GM21528 (cell line): ENCODE measurements around the gene CNOT3.

Experiments used
- ATAC-seq: cut with Tn5 transposase; IDR thresholded peaks from one replicate; pipeline ENCODE4 v1.9.1; 2021; ENCODE audit warnings: mild to moderate bottlenecking, moderate library complexity; ENCODE audit not compliant: unreplicated experiment, low FRiP score

Gene CNOT3

GRCh38 chr19:54115109-54116063, 22.2 kb upstream of the CNOT3 start, which contains the start of the genes PRPF31 and TFPT:
Gene PRPF31, plus strand, starts transcription at chr19:54115754. Its CDS starts 2,525 bp downstream, at chr19:54118279.
Gene TFPT, minus strand, starts transcription at chr19:54115657. Its CDS starts 388 bp downstream, at chr19:54115269.
- peak; percentile 68 for ATAC-seq

- no peak for ATAC-seq
Observed at GRCh38 chr19:54121259-54121658, 16.3 kb upstream of the CNOT3 start.

- no peak for ATAC-seq
Observed at GRCh38 chr19:54123682-54124081, 13.9 kb upstream of the CNOT3 start.

- no peak for ATAC-seq
Observed at GRCh38 chr19:54124393-54124792, 13.2 kb upstream of the CNOT3 start.

- ATAC-seq = no peak
Observed at GRCh38 chr19:54125713-54126112, 11.8 kb upstream of the CNOT3 start.

- ATAC-seq = no peak
Observed at GRCh38 chr19:54127688-54128440, 9.7 kb upstream of the CNOT3 start.

DNA sequence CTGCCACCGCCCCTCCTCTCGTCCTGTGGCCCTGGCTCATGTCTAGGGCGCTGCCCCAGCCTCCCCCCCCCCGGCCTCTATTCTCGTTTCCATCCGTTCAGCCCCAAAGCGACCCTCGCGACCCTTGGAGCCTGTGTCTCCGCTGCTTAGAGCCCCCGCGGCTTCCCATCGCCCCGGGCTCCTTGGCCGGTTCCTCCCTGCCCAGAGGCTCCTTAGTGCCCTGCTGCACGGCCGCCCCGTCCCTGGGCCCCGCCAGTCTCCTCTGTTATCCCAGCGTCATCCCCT, 9.2 kb upstream of the CNOT3 start:
- ATAC-seq = no peak

DNA sequence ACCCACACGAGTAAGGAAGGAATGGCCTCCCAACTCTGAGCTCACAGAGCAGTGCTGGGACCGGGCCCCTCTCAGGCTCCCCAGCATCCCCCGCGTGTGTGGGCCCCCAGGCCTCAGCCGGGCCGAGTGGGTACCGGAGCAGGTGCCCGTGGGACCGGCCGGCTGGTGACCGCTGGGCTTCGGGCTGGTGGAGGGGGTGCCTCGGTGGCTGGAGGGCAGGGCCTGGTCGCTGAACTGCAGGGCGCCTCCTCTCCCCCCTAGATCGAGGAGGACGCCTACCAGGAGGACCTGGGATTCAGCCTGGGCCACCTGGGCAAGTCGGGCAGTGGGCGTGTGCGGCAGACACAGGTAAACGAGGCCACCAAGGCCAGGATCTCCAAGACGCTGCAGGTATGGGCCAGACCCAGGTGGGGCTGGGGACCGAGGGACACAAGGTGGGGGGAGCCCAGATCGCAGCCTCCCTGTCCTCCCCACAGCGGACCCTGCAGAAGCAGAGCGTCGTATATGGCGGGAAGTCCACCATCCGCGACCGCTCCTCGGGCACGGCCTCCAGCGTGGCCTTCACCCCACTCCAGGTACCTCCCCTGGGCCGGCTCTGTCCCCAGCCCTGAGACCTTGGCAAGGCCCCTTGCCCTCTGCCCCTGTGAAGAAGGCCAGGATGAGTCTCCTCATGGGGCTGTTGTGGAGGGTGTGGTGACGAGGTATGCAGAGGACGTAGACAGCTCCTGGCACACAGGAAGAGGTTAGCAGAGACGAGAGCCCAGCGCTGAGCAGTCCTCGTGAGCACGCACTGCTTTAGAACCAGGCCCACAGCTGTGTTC, 8.6 kb upstream of the CNOT3 start:
- ATAC-seq = no peak

DNA sequence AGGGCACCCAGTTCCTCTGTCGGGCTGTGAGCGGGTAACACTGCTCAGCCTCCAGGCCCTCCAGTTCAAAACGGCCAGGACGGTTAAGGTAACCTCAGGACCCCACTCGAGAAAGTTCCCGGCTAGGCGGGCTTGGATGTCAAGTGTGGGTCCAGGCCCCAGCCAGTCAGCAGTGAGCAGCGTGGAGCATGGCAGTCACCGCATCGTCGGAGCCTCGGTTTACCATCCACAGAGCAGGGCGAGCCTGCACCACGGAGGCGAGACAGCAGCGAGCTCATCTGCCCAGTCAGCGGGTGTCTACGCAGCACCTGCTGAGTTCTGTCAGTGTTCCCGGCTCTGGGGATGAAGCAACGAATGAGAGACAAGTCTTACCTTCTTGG, 8.0 kb upstream of the CNOT3 start:
- no peak for ATAC-seq

DNA sequence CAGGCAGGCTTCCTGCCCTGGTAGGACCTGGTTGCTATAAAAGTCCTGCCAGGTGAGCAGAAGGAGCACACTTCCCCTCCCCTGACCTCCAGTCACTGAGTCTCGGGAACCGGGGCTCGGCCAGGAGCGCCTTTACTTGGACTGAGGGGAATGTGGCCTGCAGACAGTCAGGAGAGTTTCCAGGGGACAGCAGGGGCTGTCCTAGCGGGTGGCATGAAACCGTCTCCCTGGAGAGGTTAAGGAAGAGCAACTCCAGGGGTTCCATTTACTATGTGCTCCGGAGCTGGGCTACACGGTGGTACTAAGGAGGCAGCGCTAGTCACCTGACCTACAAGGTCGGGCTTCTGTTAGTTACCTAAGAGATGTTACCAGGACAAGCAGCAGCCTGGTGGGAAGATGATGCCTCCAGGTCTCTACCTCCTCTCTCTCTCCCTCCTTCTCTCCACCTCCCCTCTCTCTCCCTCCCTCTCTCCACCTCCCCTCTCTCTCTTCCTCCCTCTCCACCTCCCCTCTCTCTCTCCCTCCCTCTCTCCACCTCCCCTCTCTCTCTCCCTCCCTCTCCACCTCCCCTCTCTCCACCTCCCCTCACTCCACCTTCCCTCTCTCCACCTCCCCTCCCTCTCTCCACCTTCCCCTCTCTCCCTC, 4.1 kb upstream of the CNOT3 start:
- no peak for ATAC-seq

- no peak for ATAC-seq
Observed at GRCh38 chr19:54133957-54134590, 3.5 kb upstream of the CNOT3 start.

- peak; percentile 0 for ATAC-seq
Observed at GRCh38 chr19:54136086-54136863, 1.3 kb upstream of the CNOT3 start.

GRCh38 chr19:54136864-54137698, 481 bp upstream of the CNOT3 start:
- peak; percentile 76 for ATAC-seq

DNA sequence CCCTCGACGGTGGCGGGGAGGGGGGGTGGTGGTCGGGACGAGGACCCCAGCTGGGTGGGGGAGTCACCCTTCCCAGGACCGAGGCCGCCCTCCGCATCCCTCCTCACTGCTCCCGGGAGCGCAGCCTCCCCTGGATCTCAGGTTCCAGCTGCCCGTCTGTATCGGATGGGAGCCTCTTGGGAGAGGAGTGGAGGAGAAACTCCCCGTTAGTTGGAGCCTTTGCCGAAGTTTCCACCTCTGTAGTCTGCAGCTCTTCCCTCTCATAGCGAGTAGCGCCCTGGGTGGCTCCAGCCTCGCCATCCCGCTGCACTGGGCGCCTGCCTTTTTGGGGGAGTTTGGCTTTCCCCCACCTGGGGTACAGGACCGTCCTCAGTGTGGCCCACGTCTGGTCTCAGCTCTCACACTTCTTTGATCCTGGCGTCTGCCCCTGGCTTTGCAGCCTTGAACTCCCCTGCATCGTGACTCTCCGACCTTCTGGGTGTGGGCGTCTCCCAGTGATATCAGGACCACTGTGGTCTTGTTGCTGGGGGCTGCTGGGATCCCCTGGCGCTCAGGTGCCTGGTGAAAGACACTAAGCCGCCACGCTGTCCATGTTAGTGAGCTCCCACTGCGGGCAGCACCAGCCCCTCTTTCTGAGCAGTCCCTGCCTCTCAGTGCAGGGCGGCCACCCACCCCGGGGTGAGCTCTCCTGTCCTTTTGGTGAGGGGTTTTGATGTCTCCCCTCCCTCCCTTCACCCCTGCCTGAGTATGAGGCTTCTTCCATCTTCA, 1.1 kb downstream of the CNOT3 start:
- no peak for ATAC-seq

DNA sequence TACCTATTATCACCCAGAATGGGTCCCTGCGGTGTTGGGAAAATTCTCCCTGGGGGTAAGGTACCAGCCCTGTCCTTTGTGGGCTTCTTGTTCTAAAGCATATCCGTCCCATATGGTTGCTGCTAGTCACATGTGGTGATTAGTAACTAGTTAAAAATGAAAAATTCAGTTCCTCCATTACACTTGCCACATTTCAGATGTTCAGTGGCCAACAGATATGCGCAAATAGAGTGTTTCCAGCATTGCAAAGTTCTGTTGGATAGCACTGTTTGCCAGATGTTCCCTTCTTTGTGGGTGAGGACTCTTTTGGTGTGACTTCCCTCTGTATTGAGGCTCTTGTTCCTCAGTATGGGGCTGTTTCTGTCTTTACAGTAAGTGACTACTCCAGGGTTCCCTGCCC, 3.8 kb downstream of the CNOT3 start:
- no peak for ATAC-seq

DNA sequence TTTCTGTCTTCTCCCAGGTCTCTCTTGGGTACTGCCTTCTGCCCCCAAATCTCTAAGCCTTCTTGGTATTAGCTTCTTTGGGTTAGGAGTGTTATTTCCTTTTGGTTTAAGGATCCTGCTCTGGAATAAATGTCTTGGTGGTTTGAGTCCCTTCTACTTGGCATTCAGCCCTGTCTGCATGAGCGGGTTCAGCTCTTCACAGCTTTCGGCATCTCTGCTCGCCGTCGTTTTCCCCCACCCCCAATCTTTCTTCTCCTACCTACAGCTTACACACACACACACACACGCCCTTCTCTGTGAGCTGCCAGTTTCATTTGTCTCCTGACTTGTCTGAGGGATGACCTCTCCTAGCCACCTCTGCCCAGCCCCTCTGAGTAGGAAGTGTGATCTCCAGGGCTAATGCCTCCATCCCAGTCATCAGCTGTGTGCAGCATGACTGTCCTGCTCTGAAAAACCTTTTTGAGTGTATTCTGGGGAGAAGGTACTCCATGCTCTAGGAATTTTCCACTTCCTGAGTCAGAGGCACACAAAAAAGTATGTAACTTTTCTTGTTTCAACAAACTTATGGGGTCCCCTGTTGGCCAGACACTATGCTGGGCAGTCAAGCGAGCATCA, 4.7 kb downstream of the CNOT3 start:
- ATAC-seq = no peak

- no peak for ATAC-seq
Observed at GRCh38 chr19:54145541-54146158, 8.1 kb downstream of the CNOT3 start.
